Transverse colon (tissue), 4 donors: Measurements from ENCODE around the gene WNT2B.

Experiments
- EP300 ChIP-seq: sonication (generic); formaldehyde crosslinking; IDR thresholded peaks from one replicate; pipeline ENCODE4 v1.6.1; 2017; ENCODE audit warnings: antibody characterized with exemption, low read depth
- POLR2A ChIP-seq: fragments of 450-650 bp; IDR thresholded peaks from one replicate; pipeline ENCODE4 v1.6.1; 2016; ENCODE audit warnings: antibody characterized with exemption, mild to moderate bottlenecking, moderate library complexity
- POLR2AphosphoS5 ChIP-seq, 3 donors: sonication (generic); formaldehyde crosslinking; IDR thresholded peaks; one replicate each; pipeline ENCODE4 v1.6.1; 2016; ENCODE audit warnings: antibody characterized with exemption in 3 of 3
- TF ChIP-seq, protein P1 (sequence below), 5 experiments: fragments of 200-600 bp in 3 of 5; fragments of 450-650 bp in 2 of 5; sonication (generic) in 3 of 5; IDR thresholded peaks; 1 replicate in 2 of 5; 2 replicates in 3 of 5; pipeline ENCODE4 v1.5.1; 2016 to 2017; ENCODE audit warnings: antibody characterized with exemption in 5 of 5, inconsistent platforms in 3 of 5, mild to moderate bottlenecking in 2 of 5, moderate library complexity in 1 of 5

DNA sequence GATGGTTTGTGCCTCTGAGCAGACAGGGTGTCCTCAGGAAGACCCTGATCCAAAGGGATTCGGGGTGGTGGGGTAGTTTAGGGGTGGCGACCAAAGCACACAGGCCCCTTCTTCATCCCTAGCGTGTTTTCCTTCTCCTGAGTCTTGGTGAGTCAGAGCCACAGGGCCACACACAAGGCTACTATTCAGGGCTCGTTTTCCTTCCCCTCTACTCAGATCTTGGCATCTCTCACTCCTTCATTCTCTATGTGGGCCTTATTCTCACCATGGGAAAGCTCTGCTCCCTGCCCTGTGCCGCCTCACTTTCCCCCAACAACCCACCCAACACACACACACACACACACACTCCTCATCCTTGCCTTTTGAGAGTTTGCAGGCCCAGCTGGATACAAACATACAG, 43.6 kb upstream of the WNT2B start:
- TF ChIP-seq POLR2AphosphoS5 (IDR thresholded peaks at IDR 0.05), result no peak
- no peak for TF ChIP-seq POLR2A
- TF ChIP-seq, protein P1, sequence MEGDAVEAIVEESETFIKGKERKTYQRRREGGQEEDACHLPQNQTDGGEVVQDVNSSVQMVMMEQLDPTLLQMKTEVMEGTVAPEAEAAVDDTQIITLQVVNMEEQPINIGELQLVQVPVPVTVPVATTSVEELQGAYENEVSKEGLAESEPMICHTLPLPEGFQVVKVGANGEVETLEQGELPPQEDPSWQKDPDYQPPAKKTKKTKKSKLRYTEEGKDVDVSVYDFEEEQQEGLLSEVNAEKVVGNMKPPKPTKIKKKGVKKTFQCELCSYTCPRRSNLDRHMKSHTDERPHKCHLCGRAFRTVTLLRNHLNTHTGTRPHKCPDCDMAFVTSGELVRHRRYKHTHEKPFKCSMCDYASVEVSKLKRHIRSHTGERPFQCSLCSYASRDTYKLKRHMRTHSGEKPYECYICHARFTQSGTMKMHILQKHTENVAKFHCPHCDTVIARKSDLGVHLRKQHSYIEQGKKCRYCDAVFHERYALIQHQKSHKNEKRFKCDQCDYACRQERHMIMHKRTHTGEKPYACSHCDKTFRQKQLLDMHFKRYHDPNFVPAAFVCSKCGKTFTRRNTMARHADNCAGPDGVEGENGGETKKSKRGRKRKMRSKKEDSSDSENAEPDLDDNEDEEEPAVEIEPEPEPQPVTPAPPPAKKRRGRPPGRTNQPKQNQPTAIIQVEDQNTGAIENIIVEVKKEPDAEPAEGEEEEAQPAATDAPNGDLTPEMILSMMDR (IDR thresholded peaks at IDR 0.05), result no peak
- no peak for TF ChIP-seq EP300
